ENCODE data around the gene NR5A1.

GRCh38 chr9:124531115-124531514, 23.9 kb upstream of the NR5A1 start:
- no peak for TF ChIP-seq CTCF (IDR thresholded peaks at IDR 0.05)
- no peak for TF ChIP-seq POLR2A (IDR thresholded peaks at IDR 0.05)

Measured in uterus (tissue), 2 donors.